DMS79 treated with DMSO at 0.1 percent for 48 hours (cell line): Measurements from ENCODE around the gene STARD8.
"Not testable (repeated sequence)": the region's sequence is repeated elsewhere in the genome, so short reads cannot be mapped to it uniquely, and the experiment has no call there.

Source experiments
- DNase-seq: peaks from one replicate; lab custom pipeline; 2025; lab: John Stamatoyannopoulos, UW

Gene STARD8

DNA sequence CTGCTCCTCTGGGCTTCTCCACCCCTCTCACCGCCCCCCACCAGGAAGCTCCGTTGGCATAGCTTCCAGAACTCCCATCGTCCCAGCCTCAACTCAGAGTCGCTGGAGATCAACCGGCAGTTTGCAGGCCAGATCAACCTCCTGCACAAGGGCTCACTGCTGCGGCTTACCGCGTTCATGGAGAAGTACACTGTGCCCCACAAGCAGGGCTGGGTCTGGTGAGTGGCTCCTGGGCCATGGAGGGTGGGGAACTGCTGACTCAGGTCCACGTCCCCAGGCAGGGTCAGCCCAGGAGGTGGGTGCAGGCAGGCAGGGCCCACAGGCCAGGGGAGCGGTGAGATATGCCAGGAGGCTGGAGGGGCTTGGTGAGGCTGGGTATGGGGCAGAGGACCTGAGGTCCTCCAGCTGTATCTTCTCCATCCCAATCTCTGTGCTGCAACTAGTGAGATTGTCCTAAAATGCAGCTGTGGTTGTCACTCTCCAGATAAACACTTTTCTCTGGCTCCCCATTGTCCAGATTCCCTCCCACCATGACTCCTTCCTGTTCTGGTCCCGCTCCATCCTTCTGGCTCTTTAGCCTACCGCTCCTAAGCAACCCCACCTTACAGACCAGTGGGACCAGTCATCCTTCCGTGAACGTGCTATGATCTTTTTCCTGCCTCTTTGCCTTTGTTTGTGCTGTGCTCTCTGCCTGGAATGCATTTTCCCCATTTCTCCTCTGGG is 71.9 kb downstream of the STARD8 start:
- DNase-seq = no peak

DNA sequence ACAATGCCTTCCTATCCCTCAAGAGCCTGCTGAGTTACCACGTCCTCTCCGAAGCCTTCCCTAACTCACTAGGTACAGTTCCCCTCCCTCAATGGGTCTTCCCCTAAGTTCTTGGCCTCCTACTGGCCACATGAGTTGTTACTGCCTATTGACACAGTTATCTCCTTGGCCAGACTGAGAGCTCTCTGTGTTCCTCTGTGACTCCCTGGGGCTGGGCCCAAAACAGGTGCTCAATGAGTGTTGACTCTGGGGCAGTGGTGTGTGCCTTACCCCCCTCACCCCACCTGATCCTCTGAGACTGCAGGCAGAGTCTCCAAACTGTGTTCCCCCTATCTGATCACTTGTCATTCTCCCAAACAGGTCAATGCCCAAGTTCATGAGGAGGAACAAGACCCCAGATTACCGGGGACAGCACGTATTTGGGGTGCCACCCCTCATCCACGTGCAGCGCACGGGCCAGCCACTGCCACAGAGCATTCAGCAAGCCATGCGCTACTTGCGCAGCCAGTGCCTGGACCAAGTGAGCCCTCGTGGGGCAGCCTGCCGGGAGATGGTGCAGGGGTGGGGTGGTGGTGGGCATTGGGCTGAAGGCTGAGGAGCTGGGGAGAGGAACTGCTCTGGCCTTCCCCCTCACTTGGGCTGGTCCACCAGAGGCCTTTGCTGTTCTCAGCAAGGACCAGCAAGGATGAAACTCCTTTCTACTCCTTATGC is 72.6 kb downstream of the STARD8 start:
- DNase-seq = no peak

DNA sequence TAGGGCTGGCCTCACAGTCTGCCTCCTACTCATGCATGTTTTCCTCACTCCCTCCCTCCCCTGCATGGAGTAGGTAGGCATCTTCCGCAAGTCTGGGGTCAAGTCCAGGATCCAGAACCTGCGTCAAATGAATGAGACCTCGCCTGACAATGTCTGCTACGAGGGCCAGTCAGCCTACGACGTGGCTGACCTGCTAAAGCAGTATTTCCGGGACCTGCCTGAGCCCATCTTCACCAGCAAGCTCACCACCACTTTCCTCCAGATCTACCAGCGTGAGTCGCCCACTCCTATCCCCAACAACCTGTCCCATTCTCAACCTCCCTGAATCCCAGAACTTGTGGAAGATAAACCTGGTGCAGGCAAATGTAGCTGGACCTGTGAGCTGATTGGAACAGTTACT is 73.4 kb downstream of the STARD8 start:
- no peak for DNase-seq

GRCh38 chrX:68721546-68721945 is 74.1 kb downstream of the STARD8 start:
- DNase-seq = peak; percentile 2

DNA sequence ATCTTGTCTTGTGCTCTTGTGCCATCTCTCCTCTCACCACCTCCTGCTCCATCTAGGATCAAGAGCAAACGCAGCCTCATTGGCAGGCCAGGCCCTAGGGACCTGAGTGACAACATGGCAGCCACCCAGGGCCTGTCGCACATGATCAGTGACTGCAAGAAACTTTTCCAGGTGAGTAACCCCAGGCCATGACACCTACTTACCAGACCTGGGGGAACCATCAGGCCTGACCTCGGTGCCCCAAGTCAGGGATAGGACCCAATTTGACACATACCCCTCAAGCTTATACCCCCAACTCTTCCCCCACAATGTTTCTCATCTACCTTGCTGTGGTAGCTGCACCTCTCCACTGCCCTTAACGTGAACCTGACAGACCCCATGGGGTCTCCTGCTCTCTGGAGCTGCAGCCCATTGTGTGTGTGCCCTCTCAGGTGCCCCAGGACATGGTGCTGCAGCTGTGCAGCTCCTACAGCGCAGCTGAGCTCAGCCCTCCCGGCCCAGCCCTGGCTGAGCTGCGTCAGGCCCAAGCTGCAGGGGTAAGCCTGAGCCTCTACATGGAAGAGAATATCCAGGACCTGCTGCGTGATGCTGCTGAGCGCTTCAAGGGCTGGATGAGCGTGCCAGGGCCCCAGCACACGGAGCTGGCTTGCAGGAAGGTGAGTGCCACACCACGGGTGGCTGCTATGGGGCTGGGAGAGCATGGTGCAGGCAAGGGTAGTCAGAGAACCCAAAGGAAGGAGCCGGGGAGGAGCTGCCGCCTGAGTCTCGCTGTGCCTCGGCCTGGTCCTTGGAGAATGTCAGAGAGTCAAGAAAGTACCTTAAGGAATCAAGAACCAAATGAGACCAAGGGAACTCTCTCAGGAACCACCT is 74.8 kb downstream of the STARD8 start:
- DNase-seq = no peak

- DNase-seq = no peak
Measured at GRCh38 chrX:68723491-68724155, 76.2 kb downstream of the STARD8 start.

DNA sequence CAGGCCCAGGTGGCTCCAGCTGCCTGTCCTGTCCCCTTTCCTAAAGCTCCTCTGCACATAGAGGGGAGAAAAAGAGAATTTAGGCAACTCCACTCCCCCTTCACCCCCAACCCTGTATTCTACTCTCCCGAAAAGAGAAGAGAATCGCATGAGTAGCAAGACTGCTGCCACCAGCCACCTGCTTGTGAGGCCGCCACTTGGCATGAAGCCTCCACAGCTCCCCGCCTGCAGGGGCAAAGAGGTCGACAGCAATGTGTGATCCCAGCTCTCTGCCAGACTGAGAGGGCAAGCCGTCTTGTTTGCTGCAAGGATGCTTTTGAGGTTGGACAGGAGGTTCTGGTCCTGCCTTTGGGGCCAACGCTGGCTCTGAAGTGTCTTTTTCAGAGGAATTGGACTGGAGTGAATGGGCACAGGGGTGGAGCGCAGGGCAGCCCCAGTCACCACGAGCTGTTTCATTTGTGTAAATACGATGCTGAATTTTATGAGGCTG is 77.1 kb downstream of the STARD8 start:
- DNase-seq = peak; percentile 5

- DNase-seq = no peak
Measured at GRCh38 chrX:68725756-68726365, 78.4 kb downstream of the STARD8 start.

DNA sequence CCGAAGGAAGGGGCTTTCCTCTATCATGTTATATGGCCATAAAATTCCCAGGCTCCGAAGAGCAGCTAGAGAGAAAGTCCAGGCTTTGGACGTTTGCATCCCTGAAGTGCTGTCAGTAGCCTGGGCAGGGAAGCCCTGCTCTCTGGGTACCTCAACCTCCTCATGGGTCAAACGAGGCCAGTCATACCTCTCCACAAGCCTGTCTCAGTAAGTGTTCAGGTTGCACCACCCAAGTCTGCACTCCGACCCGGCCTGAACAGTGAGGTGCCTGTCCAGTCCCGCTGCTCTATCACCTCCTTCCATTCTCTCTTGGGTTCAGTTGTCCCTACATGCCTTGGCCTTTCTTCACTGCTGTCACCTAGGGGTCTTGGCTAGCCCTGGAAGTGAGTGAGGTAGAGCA is 78.9 kb downstream of the STARD8 start:
- DNase-seq = no peak

DNA sequence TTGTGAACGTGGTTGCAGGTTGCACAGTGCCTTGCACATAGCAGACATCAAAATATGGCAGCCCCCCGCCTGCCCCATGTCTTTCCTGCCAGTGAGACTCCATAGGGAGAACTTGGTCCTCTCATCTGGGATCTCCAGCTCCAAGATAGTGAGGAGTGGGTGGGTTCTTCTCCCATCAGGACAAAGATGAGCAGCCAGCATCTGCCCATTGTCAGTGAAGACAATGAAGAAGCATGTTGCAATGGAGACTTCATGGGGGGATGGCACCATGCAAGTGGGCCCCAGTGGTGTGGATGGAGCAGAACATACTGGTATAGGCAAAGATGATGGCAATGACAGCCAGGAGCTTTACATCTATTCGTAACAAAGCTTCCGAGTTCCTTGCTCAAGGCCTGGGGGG is 80.2 kb downstream of the STARD8 start:
- no peak for DNase-seq

- no peak for DNase-seq
Measured at GRCh38 chrX:68728186-68728585, 80.7 kb downstream of the STARD8 start.

- no peak for DNase-seq
Measured at GRCh38 chrX:68731254-68731653, 83.8 kb downstream of the STARD8 start.

GRCh38 chrX:68732906-68733493 is 85.5 kb downstream of the STARD8 start:
- DNase-seq = no peak

GRCh38 chrX:68735266-68735665 is 87.8 kb downstream of the STARD8 start:
- no peak for DNase-seq

- DNase-seq = not testable (repeated sequence)
Measured at GRCh38 chrX:68741864-68742263, 94.4 kb downstream of the STARD8 start.

GRCh38 chrX:68743754-68744153 is 96.3 kb downstream of the STARD8 start:
- DNase-seq = no peak

- DNase-seq = peak; percentile 5
Measured at GRCh38 chrX:68746988-68747387, 99.5 kb downstream of the STARD8 start.

GRCh38 chrX:68748030-68748429 is 100.6 kb downstream of the STARD8 start:
- no peak for DNase-seq

- no peak for DNase-seq
Measured at GRCh38 chrX:68749426-68749825, 102.0 kb downstream of the STARD8 start.

- no peak for DNase-seq
Measured at GRCh38 chrX:68750316-68750715, 102.8 kb downstream of the STARD8 start.

DNA sequence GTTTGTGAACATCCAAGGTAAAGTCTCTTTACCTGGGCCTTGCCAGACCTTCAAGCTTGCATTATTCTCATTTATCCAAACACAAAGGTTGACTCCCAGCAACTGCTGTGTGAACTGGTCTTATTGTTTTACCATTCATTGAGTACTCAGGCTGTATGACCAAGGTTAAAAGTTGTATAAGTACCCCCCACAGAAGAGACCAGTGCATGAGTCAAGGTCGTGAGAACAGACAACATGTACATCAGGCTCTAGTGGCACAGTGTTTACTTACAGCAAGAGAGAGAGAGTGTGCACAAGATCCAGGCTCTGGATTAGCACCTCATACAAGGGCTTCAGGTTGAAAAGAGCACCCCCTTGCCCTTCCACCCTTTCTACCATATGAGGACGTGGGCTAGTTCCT is 103.9 kb downstream of the STARD8 start:
- DNase-seq = no peak
